Panc1 (cell line): ENCODE data around the gene SATB1.

Experiments used
- CTCF ChIP-seq: fragments of 450-650 bp; IDR thresholded peaks from 2 replicates; pipeline ENCODE4 v1.5.1; 2017; ENCODE audit warnings: mild to moderate bottlenecking
- POLR2AphosphoS5 ChIP-seq: IDR thresholded peaks from 2 replicates; pipeline ENCODE4 v1.6.1; 2012; ENCODE audit warnings: mild to moderate bottlenecking, low read depth, low read length, moderate library complexity
- REST ChIP-seq, 2 experiments: IDR thresholded peaks; 2 replicates each; pipeline ENCODE4 v1.6.1; 2011 to 2012; ENCODE audit warnings: low read depth in 2 of 2, control low read depth in 1 of 2, low read length in 1 of 2, mild to moderate bottlenecking in 1 of 2, moderate library complexity in 1 of 2; ENCODE audit not compliant: insufficient read depth in 1 of 2
- SIN3A ChIP-seq: IDR thresholded peaks from 2 replicates; pipeline ENCODE4 v1.6.1; 2012; ENCODE audit warnings: low read depth, mild to moderate bottlenecking, low read length, moderate library complexity, borderline replicate concordance; ENCODE audit not compliant: insufficient read depth
- TCF7L2 ChIP-seq: IDR thresholded peaks from 2 replicates; pipeline ENCODE4 v1.6.1; 2011; ENCODE audit warnings: mild to moderate bottlenecking, low read depth, low read length, inconsistent platforms

DNA sequence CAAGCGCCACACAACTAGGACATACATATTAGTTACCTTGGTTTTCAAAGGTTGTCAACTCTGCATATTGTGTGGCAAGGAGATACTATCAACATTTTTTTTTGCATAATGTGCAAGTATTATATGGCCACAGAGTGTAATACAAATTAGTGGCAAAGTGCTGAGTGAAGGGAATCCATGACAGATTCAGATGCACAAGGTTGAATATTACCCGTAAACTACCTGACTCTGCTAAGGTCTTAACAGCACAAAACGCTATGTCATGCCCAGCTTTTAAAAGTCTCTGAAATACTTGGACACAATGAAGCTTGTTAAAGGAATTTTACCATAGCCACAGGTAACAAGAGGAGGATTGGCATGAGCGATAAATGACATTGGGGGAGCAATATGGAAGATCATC, 79.0 kb downstream of the SATB1 start:
- TF ChIP-seq CTCF (no peak), POLR2AphosphoS5 (no peak), REST (IDR thresholded peaks at IDR 0.05; ENCODE audit: insufficient read depth in 1 of 2, low read depth in 2 of 2, low read length in 1 of 2) (no peak), SIN3A (no peak), TCF7L2 (no peak)
